Mononuclear cell (primary cell): ENCODE results near the gene GUCY1A1. TPM values are rescaled to one million over a fixed set of nuclear protein-coding genes. Genes with fewer than 3 reads are reported as not detected.

ENCODE experiments used
- H3K27me3 ChIP-seq: 2 replicates; pipeline ENCODE4 v1.6.0; 2011; ENCODE audit warnings: low read length, control low read depth; ENCODE audit not compliant: insufficient read depth
- H3K4me1 ChIP-seq: 2 replicates; pipeline ENCODE4 v1.5.1; 2011; ENCODE audit warnings: mild to moderate bottlenecking, low read length, control low read depth; ENCODE audit not compliant: insufficient read depth
- H3K4me3 ChIP-seq: 2 replicates; pipeline ENCODE4 v1.5.1; 2011; ENCODE audit warnings: mild to moderate bottlenecking, low read length, moderate library complexity
- H3K9me3 ChIP-seq: 2 replicates; pipeline ENCODE4 v1.5.1; 2011; ENCODE audit warnings: low read depth, mild to moderate bottlenecking, control low read depth, low read length
- total RNA-seq: library from RNA; depleted of rRNA; stranded (reverse); fragments of >200 nt; gene quantifications from one replicate; pipeline ENCODE4 v1.2.3, GENCODE V29; 2012

The GUCY1A1 gene
- total RNA-seq, 1 donor, result 6.4 TPM

GRCh38 chr4:155759372-155760252 is 93.0 kb downstream of the GUCY1A1 start:
- Histone ChIP-seq H3K4me3 (peak overlapping the region; percentile 39), H3K9me3 (no peaks in the 10 kb centered on the region), H3K4me1 (peaks cover 18% of the 10 kb centered on the region), H3K27me3 (peaks cover 2% of the 10 kb centered on the region)

- peaks cover 2% of the 10 kb centered on the region for H3K27me3 ChIP-seq
- H3K4me1 ChIP-seq, result peaks cover 18% of the 10 kb centered on the region
- no peak overlapping the region for H3K4me3 ChIP-seq
- no peaks in the 10 kb centered on the region for H3K9me3 ChIP-seq
These were observed 94.4 kb downstream of the GUCY1A1 start for GRCh38 chr4:155761047-155761446.

GRCh38 chr4:155761916-155762315 is 95.3 kb downstream of the GUCY1A1 start:
- Histone ChIP-seq H3K9me3 (no peaks in the 10 kb centered on the region), H3K4me1 (peaks cover 18% of the 10 kb centered on the region), H3K27me3 (peaks cover 2% of the 10 kb centered on the region), H3K4me3 (no peak overlapping the region)

- Histone ChIP-seq H3K9me3 (no peaks in the 10 kb centered on the region), H3K27me3 (peaks cover 2% of the 10 kb centered on the region), H3K4me3 (no peak overlapping the region), H3K4me1 (peaks cover 18% of the 10 kb centered on the region)
These were observed 95.7 kb downstream of the GUCY1A1 start for GRCh38 chr4:155762334-155762733.

- Histone ChIP-seq H3K27me3 (peaks cover 2% of the 10 kb centered on the region), H3K4me3 (no peak overlapping the region), H3K4me1 (peaks cover 16% of the 10 kb centered on the region), H3K9me3 (no peaks in the 10 kb centered on the region)
These were observed 96.9 kb downstream of the GUCY1A1 start for GRCh38 chr4:155763551-155763950.

GRCh38 chr4:155765149-155765548 is 98.5 kb downstream of the GUCY1A1 start:
- peaks cover 2% of the 10 kb centered on the region for H3K27me3 ChIP-seq
- H3K9me3 ChIP-seq, result no peaks in the 10 kb centered on the region
- no peak overlapping the region for H3K4me3 ChIP-seq
- no peaks in the 10 kb centered on the region for H3K4me1 ChIP-seq

GRCh38 chr4:155766622-155767021 is 100.0 kb downstream of the GUCY1A1 start:
- H3K4me3 ChIP-seq, result no peak overlapping the region
- H3K27me3 ChIP-seq, result no peaks in the 10 kb centered on the region
- no peaks in the 10 kb centered on the region for H3K9me3 ChIP-seq
- no peaks in the 10 kb centered on the region for H3K4me1 ChIP-seq

- Histone ChIP-seq H3K4me3 (no peak overlapping the region), H3K4me1 (no peaks in the 10 kb centered on the region), H3K9me3 (no peaks in the 10 kb centered on the region)
These were observed 101.7 kb downstream of the GUCY1A1 start for GRCh38 chr4:155768370-155768769.

GRCh38 chr4:155769090-155769489 is 102.4 kb downstream of the GUCY1A1 start:
- Histone ChIP-seq H3K27me3 (no peaks in the 10 kb centered on the region), H3K4me1 (no peaks in the 10 kb centered on the region), H3K4me3 (no peak overlapping the region), H3K9me3 (no peaks in the 10 kb centered on the region)

More at GRCh38 chr4:155768370-155768769, 101.7 kb downstream of the GUCY1A1 start:
- no peaks in the 10 kb centered on the region for H3K27me3 ChIP-seq

- Histone ChIP-seq H3K4me1 (no peaks in the 10 kb centered on the region), H3K4me3 (no peak overlapping the region), H3K9me3 (no peaks in the 10 kb centered on the region), H3K27me3 (no peaks in the 10 kb centered on the region)
These were observed 106.0 kb downstream of the GUCY1A1 start for GRCh38 chr4:155772459-155773195.

- Histone ChIP-seq H3K9me3 (no peaks in the 10 kb centered on the region), H3K27me3 (no peaks in the 10 kb centered on the region), H3K4me1 (no peaks in the 10 kb centered on the region), H3K4me3 (no peak overlapping the region)
These were observed 106.7 kb downstream of the GUCY1A1 start for GRCh38 chr4:155773196-155773800.

GRCh38 chr4:155774033-155774432 is 107.4 kb downstream of the GUCY1A1 start:
- Histone ChIP-seq H3K9me3 (no peaks in the 10 kb centered on the region), H3K4me3 (no peak overlapping the region), H3K4me1 (no peaks in the 10 kb centered on the region), H3K27me3 (no peaks in the 10 kb centered on the region)

- no peaks in the 10 kb centered on the region for H3K9me3 ChIP-seq
- H3K4me1 ChIP-seq, result no peaks in the 10 kb centered on the region
- H3K4me3 ChIP-seq, result no peak overlapping the region
- no peaks in the 10 kb centered on the region for H3K27me3 ChIP-seq
These were observed 111.5 kb downstream of the GUCY1A1 start for GRCh38 chr4:155777971-155778735.

GRCh38 chr4:155780775-155781174 is 114.1 kb downstream of the GUCY1A1 start:
- no peak overlapping the region for H3K4me3 ChIP-seq
- no peaks in the 10 kb centered on the region for H3K9me3 ChIP-seq
- no peaks in the 10 kb centered on the region for H3K27me3 ChIP-seq
- H3K4me1 ChIP-seq, result no peaks in the 10 kb centered on the region
